GM18508 (cell line): Measurements from ENCODE around the gene CFAP119.

Source experiments
- ATAC-seq: cut with Tn5 transposase; IDR thresholded peaks from one replicate; pipeline ENCODE4 v1.9.1; 2021; ENCODE audit warnings: moderate number of reproducible peaks; ENCODE audit not compliant: insufficient read depth, unreplicated experiment

The CFAP119 gene

DNA sequence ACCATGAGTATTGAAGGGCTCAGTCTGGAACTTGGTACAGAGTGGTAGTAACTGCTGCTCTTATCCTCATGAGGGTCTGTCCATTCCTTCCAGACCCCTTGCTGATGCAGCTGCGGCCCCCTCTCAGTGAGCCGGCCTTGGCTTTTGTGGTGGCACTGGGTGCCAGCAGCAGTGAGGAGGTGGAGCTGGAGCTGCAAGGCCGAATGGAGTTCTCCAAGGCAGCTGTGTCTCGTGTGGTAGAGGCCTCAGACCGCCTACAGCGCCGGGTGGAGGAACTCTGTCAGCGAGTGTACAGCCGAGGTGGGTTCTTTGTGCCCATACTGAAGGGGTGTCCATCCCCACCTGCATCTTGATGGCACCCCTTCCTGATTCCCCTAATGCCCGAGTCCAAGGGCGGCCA is 2.2 kb upstream of the CFAP119 start:
- no peak for ATAC-seq

DNA sequence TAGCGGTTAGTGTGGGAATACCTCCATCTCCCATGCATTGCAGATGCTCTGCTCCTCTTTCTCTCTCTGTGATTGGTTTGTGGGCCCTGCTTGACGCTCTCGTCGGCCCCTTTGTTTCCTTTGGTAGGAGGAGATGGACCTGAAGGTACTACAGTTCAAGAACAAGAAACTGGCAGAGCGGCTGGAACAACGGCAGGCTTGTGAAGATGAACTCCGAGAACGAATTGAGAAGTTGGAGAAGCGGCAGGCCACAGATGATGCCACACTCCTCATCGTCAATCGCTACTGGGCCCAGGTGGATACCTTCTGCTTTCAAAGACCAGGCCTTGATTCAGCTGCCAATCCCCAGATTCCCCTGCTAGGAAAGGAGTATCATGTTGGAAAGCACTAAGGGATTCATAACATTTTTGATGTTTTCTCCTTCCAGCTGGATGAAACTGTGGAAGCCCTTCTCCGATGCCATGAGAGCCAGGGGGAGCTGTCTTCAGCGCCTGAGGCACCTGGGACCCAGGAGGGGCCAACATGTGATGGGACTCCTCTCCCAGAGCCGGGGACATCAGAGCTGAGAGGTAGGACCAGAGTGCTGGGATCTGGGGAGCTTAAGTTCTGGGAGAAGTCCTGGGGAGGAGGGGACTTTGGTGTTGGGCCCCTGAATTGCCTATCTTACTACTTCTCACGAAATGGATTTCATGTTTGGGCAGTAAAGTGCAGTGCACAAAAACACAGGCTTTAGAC is 1.3 kb upstream of the CFAP119 start:
- no peak for ATAC-seq

DNA sequence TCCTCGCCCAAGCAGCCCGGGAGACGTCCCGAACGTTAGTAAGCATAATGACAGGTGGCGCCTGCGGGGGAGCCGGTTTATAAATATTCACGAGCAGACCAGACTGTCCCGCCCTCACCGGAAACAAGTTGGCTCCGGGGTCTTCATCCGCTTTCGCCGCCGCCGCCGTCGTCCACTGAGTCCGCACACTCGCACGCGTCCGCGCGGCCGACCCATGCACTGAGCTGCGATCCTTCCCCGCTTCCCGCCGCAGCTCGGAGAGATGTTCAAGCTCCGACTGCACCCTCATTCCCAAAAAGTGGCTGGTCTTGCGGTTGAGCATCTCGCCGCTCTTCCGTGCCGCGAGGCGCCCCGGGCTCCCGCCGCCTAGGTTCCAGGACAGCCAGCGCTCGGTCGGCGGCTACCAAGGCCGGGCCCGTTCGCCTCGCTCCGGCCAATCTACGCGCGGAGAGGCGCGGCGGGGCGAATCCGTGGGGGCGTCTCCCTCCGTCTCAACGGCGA is 385 bp downstream of the CFAP119 start:
- no peak for ATAC-seq

DNA sequence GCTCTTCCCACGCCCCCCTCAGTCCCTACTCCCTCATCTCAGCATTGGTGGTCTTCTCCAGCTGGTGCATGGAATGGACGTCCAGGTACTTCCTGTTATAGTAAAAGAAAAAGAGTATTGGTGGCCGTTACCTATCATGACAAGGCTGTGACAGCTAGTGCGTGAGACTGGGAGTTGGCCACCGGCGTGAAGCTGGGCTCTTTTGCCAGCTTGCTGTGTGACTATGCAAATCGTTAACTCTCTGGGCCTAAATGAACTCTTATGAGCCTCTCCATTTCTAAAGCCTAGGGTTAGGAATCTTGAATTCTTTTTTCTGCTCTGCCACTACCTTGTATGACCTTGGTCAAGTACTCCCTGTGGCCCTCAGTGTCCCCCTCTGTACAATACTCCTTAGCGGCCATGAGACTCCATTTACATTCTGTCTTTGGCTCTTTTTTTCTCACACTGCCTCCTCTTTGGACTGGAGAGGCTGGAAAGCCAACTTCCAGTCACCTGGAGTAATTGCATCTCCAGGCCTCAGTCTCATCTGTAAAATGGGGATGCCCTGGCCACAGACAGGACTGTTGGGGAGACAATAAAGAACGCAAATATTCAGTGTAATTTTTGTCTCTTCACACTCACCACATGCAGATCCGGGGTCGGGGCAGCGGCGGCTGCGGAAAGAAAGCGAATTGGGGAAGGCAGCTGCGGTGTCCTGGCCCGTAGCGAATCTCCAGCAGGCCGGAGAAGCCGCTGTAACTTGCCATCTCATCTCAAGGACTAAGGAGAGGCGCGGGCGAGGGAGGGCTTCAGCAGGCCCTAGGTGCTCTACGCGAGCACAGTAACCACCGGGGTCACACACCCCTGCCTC is 1.1 kb downstream of the CFAP119 start:
- no peak for ATAC-seq

DNA sequence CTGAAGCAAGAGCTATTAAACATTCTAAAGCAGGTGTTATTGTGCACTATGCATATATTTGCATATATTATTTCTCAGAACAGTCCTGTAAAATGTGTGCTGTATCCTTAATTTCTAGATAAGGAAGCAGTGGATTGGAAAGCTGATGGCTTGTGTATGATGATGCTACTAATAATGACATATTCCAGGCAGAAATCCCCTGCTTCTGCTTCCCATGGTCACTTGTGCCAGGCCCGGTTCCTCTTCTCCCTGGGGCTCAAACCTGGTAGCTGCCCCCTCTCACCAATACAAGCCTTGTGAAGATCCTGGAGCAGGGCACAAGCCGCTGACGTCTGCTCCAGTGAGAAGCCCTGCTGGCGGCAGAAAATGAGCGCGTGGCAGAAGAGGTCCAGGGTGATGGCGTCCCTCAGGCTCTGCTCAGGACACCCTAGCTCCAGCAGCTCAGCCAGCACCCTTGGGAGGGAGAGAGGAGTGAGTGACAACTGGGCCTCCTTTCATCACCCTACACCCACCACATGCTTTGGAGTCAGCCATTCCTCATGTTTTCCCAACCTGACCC is 1.8 kb downstream of the CFAP119 start:
- ATAC-seq, result no peak

DNA sequence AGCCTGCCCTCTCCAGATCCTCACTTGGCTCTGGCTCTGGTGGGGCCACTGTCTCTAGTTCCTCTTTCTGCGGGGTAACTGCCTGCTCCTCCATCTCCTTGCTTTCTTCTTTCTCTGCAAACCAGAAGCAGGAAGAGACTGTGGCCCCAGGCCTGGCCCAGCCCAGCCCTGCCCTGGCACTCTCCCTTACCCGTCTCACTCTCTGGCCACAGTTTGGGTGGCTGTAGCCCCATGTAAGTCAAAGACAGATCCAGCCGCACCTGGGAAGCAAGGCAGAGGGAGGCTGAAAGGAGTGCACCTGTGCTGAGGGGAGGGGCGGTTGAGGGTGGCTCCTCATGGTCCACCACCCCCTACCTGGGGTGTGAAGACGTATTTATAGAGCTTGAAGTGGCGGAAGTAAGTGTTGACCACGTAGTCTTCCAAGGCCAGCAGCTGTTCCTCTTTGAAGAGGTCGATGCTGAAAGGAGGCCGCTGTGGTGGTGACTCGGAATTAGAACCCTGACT is 2.8 kb downstream of the CFAP119 start:
- no peak for ATAC-seq

DNA sequence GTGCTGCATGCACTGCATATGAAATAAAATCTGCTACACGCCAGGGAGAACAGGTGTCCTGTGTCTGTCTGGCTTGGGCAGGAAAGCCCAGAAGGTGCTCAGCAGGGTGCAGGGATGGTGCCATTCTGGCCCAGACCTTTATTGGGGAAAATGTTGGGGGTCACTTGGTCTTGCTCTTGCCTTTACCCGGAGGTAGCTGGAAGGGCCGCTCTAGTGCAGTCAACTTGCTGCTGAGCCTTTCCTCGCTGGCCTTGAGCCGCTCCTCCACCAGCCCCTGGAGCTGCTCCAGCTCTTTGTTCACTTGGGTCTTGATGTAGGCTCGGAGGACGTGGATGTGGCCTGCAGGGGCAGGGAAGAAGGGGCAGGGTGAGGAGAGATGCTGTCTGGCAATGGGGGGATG is 4.5 kb downstream of the CFAP119 start:
- ATAC-seq, result no peak

DNA sequence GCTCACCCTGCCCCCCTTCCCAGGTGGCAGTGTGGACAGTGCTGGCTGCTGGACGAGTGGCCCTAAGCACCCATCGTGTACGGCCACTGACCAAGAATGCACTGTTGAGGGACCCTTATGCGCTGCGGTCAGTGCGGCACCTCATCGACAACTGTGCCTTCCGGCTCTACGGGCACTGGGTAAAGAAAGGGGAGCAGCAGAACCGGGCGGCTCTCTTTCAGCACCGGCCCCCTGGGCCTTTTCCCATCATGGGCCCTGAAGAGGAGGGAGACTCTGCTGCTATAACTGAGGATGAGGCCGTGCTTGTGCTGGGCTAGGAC is 5.1 kb downstream of the CFAP119 start:
- no peak for ATAC-seq

DNA sequence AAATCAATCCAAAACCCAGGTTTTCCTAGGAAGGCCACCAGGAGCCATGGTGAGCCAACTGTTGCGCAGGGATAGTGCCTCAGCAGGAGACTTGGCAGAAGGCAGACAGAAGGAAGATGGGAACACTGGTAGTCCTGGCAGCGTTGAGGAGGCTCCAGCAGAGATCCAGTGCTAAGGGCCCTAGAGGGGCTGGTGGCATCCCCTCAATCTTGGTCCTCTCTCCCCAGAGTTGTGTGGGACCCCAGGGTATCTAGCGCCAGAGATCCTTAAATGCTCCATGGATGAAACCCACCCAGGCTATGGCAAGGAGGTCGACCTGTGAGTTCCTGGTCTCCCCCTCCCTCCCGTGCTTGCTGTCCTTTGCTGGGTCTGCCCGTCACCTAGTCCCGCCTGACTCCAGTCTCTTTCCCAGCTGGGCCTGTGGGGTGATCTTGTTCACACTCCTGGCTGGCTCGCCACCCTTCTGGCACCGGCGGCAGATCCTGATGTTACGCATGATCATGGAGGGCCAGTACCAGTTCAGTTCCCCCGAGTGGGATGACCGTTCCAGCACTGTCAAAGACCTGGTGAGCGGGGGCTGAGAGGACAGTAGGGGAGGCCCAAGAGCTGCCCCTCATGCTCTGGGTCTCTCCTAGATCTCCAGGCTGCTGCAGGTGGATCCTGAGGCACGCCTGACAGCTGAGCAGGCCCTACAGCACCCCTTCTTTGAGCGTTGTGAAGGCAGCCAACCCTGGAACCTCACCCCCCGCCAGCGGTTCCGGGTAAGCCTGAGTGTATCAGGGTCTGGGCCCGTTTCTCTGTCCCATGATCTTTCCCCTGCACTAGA is 5.7 kb downstream of the CFAP119 start:
- no peak for ATAC-seq

DNA sequence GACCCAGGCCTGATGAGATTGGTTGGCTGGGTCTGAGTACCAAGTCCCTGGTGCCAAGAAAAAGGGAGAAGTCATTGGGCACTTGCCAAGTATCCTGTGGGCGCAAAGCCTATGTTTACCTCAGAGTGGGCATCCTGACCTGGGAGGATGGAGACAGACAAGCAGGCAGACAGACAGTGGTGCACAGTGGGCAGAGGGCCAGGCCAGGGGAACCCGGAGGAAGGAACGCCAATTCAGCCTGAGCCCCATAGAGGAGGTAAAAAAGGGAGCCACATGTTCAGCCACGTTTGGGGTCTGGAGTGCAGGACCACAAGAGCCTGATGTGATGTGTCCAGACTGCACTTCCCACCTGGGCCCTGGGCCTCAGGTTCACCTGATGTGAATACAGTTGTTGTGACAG is 8.3 kb downstream of the CFAP119 start:
- no peak for ATAC-seq

DNA sequence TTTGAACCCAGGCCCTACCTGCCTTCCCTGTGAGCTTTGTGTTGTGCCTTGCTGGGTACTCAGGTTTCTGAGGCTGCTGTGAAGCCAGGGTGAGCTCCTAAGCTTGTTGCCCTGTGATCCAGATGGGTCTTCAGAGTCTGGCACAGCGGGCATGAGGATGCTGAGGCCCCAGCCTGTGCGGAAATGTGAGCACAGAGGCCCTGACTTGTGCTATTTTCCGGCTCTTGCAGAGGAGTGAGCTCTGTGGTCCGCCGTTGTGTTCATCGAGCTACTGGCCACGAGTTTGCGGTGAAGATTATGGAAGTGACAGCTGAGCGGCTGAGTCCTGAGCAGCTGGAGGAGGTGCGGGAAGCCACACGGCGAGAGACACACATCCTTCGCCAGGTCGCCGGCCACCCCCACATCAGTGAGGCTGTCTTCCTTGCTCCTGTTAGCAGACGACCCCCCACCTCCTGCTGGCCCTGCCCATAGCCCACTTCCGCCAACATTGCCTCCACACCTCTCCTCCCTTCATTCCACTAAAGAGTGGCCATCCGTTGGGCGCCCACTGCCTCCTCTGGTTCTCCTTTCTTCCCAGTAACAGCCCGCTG is 10.9 kb downstream of the CFAP119 start:
- no peak for ATAC-seq

DNA sequence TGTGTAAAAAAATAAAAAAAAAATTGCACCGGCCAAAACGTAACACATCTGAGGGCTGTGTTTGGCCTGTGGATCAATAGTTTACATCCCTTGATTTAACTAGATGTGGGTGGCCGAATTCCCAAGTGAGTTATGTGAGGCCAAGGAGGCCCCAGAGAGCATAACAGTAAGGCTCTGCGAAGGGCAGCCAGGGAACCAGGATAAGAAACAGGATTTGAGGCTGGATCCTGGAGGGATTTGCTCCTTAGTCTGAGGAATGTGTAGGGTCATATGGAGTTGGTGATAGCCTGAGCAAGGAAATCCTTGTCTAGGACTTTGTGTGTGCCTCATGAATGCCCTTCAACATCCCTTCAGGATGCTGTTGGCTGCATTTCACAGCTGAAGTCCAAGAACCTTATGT is 11.7 kb downstream of the CFAP119 start:
- no peak for ATAC-seq

DNA sequence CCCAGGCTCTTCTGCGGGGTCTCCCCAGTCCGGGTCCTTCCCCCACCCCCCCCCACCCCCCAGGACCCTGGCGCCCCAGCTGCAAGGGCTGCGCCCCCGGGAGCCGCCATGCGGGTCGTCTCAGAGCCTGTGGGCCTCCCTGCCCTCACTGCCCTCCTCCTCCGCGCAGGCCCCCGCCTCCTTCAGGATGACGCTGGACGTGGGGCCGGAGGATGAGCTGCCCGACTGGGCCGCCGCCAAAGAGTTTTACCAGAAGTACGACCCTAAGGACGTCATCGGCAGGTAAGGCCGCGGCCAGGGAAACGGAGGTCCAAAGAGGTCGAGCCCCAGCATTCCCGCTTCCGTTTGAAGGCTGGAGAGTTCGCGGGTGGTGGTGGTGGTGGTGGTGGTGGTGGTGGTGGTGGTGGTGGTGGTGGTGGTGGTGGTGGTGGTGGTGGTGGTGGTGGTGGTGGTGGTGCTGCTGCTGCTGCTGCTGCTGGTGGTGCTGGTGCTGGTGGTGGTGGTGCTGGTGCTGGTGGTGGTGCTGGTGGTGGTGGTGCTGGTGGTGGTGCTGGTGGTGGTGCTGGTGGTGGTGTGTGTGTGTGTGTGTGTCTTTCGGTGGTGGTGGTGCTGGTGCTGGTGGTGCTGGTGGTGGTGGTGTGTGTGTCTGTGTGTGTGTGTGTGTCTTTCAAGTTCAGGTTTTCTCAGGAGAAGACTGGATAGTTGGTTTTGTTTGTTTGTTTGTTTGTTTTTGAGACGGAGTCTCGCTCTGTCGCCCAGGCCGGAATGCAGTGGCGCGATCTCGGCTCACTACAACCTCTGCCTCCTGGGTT is 13.0 kb downstream of the CFAP119 start:
- no peak for ATAC-seq

DNA sequence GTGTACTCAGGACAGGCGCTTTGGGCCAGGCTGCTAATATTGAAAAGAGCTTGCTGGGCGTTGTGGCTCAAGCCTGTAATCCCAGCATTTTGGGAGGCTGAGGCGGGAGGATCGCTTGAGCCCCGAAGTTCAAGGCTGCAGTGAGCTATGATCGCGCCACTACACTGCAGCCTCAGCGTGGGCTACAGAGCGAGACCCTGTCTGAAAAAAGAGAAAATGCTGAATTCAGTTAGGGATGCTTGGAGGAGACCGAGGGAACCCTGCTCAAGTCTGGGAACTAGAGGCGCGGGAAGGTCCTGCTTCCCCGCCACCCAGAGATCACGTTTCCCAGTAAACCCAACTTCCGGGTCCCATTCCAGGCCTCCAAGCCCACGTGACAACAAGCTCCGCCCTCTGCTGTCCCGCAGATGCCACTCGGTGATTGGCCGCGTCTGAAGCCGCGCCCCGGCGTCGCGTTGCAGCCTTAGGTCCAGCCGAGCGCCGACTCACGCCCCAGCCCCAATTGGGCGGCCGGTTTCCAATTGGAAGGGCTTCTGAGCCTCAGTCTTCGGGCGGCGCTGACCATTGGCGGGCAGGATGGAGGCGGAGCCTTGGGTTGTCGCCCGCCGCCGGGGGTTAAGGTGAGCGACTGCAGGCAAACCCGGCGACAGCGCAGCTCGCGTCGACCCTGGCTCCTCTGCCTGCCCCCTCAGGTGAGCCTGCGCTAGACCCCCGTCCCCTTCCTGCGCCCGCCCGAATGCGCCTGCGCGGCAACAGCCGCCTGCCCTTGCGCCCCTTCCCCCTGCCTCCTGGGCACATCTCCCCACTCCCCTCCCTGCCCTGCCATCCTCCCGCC is 13.8 kb downstream of the CFAP119 start, which contains the start of gene PHKG2:
Gene PHKG2 (plus strand): TSS at position 627 of the 835 bp plus-strand sequence. CDS start 396 bp downstream, outside the sequence.
- peak; percentile 92 for ATAC-seq

DNA sequence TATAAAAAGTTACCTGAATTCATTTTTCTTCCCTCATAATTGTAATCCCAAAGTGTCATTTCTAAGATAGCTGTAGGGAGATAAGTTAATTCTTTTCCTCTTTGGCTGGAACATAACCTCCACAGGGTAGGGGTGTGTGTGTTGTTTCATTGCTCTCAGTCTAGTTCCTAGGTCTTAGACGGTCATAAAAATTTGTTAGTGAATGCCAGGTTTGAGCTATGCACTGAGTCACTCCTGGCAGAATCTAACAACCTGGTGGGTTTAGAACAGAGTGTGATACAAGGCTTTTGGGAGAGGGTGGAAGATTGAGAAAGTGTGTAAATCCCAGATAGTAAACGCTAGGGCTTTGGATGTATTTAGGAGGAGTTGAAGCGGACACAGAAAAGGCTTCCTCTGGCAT is 14.5 kb downstream of the CFAP119 start:
- no peak for ATAC-seq

DNA sequence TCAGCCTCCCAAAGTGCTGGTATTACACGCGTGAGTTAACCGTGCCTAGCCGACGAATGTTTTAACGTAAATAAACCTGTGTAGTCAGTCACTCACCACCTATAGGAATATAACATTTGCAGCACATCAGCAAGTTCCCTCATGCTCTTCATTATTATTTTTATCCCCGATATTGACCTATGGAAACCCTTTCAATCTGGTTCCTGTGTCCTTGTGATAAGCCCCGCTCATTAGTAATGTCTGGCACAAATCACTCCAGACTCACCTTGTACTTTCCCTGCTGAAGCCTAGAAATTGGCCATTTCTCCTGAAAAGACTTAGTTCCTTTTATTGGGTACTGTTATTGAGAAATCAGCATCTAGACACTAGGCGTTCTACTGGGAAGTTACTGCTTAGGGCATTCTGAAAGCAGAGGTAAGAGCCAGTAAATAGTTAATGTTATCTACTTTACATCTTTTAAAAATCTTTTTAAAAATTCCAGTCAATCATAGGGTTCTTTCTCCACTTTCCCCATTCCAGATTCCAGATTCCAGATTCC is 15.2 kb downstream of the CFAP119 start:
- no peak for ATAC-seq

DNA sequence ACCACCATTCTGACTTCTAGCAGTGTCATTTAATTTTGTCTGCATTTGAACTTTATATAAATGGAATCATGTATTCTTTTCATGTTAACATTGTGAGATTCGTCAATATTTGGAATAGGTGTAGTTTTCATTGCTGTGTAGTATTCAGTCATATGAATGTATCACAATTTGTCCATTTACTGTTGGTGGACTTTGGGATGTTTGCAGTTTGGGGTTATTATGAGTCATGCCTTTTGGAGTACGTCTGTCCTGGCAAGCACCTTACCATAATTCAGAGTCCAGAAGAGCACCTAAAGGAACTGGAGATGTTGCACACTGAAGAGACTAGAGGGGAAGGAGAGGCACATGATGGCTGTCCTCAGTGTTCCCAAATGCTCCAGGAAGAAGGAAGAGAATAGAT is 16.8 kb downstream of the CFAP119 start:
- ATAC-seq, result no peak

DNA sequence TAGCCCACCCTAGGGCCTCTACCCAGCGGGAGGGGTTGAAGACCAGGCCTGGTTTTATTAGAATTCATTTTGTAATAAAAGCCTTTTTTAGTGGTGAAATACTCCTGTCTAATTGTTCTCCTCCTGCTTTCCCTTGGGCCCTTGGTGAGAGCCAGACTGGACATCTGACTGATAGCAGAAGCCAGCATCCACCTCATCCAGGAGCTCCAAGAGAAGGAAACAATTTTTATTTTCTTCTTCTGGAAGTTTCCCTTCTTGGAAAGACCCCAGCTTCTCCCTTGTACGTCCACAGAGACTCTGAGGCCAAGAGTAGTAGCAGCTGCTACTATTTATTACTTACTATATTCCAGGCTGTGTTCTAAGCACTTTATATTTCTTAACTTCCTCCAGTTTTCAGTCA is 17.7 kb downstream of the CFAP119 start:
- no peak for ATAC-seq
